Loucy (cell line): ENCODE measurements around the gene MXRA8.

Experiments used
- CTCF ChIP-seq: fragments of 200-600 bp; sonication (generic); conservative IDR thresholded peaks from 2 replicates; pipeline ENCODE4 v1.5.1; 2014; ENCODE audit warnings: mild to moderate bottlenecking, antibody characterized with exemption, low read length
- EZH2phosphoT487 ChIP-seq: fragments of 200-600 bp; IDR thresholded peaks from 2 replicates; pipeline ENCODE4 v1.6.1; 2018; ENCODE audit warnings: antibody characterized with exemption, mild to moderate bottlenecking, moderate library complexity, borderline replicate concordance

GRCh38 chr1:1359664-1360468, 1.5 kb upstream of the MXRA8 start:
- TF ChIP-seq CTCF (no peak), EZH2phosphoT487 (no peak)
